Mucosa of descending colon (tissue), 3 donors: Measurements from ENCODE around the gene DPY19L3. TPM values are rescaled to one million over a fixed set of nuclear protein-coding genes. Genes with fewer than 3 reads are reported as not detected.
"Not testable (repeated sequence)": the region's sequence is repeated elsewhere in the genome, so short reads cannot be mapped to it uniquely, and the experiment has no call there.

Source experiments
- ATAC-seq: fragments of 200-7000 bp; cut with Tn5 transposase; one replicate; pipeline ENCODE4 v1.9.1; 2020; ENCODE audit warnings: mild to moderate bottlenecking, moderate library complexity
- DNase-seq, 3 donors: peaks; one replicate each; pipeline ENCODE4 v3.0.0-alpha.2; 2020
- H3K36me3 ChIP-seq: fragments of 200-600 bp; one replicate; pipeline ENCODE4 v1.8.0; 2021; ENCODE audit warnings: low read depth, mild to moderate bottlenecking
- H3K4me1 ChIP-seq: fragments of 200-600 bp; one replicate; pipeline ENCODE4 v1.8.0; 2021; ENCODE audit warnings: low read depth, mild to moderate bottlenecking
- H3K4me3 ChIP-seq: fragments of 200-600 bp; one replicate; pipeline ENCODE4 v1.8.0; 2021; ENCODE audit warnings: mild to moderate bottlenecking
- H3K9me3 ChIP-seq: fragments of 200-600 bp; one replicate; pipeline ENCODE4 v1.8.0; 2021; ENCODE audit warnings: mild to moderate bottlenecking
- CTCF ChIP-seq: fragments of 200-600 bp; IDR thresholded peaks from one replicate; pipeline ENCODE4 v1.8.0; 2022; ENCODE audit warnings: antibody characterized with exemption, mild to moderate bottlenecking
- intact Hi-C, 2 donors: fragments of 100-400 bp; cut with DNase I in 1 of 2; cut with micrococcal nuclease in 1 of 2; formaldehyde crosslinking; loops; one replicate each; pipeline versions ENCODE4 v1.11.0 to v1.11.1; 2022; cut with DNase I, micrococcal nuclease
- total RNA-seq, 3 donors: library from RNA; stranded (reverse); fragmentation: NEBNext Ultra II Directional in 2 of 3; extraction: Animal tissue kit (Norgen Biotek cat#: 25700) in 2 of 3; gene quantifications; one replicate each; pipeline versions ENCODE4 v1.2.1 to v1.2.4, GENCODE V29; 2021 to 2023
- donor health status: DM: no; HTN: no; CAD: no; lungs with moderate emphysema.
- donor health status: DM: no; HTN: no; CAD: no.
- donor health status: DM: no; HTN: yes; CAD: no.

The DPY19L3 gene
- total RNA-seq, 3 donors from 2014 or later, result 20.0 to 24.0 (median 21.5) TPM

GRCh38 chr19:32436692-32437091 is 31.1 kb downstream of the DPY19L3 start:
- TF ChIP-seq CTCF, result no peak
- Histone ChIP-seq H3K4me3 (no peak overlapping the region), H3K9me3 (no peaks in the 10 kb centered on the region), H3K4me1 (no peaks in the 10 kb centered on the region), H3K36me3 (no peaks in the 10 kb centered on the region)
- no peak for DNase-seq
- no peak for ATAC-seq
- intact Hi-C loops, result no loop called here

DNA sequence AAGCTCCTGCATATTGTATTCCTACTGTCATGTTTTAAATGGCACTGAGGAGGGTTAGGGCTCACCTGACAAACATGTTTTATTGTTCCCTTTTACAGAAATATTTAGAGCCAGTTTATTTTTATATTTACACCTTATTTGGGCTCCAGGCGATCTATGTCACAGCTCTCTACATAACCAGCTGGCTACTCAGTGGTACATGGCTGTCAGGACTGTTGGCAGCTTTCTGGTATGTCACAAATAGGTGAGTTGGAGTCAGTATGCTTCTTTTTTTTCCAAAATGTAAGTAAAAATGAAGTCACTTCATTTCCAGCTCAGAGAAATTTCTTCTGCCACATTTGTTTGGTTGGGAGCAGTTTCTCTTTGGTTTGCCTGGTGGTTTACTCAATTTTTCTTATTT is 31.5 kb downstream of the DPY19L3 start:
- intact Hi-C loops, result no loop called here
- no peak for ATAC-seq
- Histone ChIP-seq H3K9me3 (no peaks in the 10 kb centered on the region), H3K36me3 (no peaks in the 10 kb centered on the region), H3K4me3 (no peak overlapping the region), H3K4me1 (no peaks in the 10 kb centered on the region)
- TF ChIP-seq CTCF, result no peak
- no peak for DNase-seq

DNA sequence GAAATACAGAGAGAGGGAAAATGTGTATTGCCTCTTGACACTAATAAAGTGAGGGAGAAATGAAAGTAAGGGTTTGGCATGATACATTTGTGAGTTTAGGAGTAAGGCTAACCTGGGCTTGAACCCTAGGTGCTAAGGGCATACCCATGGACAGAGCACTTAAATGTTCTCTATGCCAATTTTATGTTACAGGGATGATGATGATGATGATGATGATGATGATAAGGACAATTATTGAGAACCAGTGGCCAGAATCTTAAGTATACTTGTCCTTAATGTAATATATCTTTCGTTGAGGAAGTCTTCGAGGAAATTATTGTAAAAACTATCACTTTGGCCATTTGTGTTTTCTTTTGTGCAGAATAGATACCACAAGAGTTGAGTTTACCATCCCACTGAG is 33.2 kb downstream of the DPY19L3 start:
- H3K4me1 ChIP-seq, result no peaks in the 10 kb centered on the region
- H3K4me3 ChIP-seq, result no peak overlapping the region
- no peaks in the 10 kb centered on the region for H3K9me3 ChIP-seq
- no peak for ATAC-seq
- TF ChIP-seq CTCF, result no peak
- H3K36me3 ChIP-seq, result no peaks in the 10 kb centered on the region
- intact Hi-C loops, result no loop called here
- no peak for DNase-seq

- no peak for TF ChIP-seq CTCF
- no peaks in the 10 kb centered on the region for H3K4me1 ChIP-seq
- no peaks in the 10 kb centered on the region for H3K9me3 ChIP-seq
- ATAC-seq, result no peak
- DNase-seq, result no peak
- intact Hi-C loops, result no loop called here
- H3K4me3 ChIP-seq, result no peak overlapping the region
- H3K36me3 ChIP-seq, result no peaks in the 10 kb centered on the region
Measured at GRCh38 chr19:32442650-32443049, 37.1 kb downstream of the DPY19L3 start.

GRCh38 chr19:32447534-32447933 is 42.0 kb downstream of the DPY19L3 start:
- H3K36me3 ChIP-seq, H3K4me1 ChIP-seq, ATAC-seq, H3K4me3 ChIP-seq, intact Hi-C loops, DNase-seq, H3K9me3 ChIP-seq: not testable (repeated sequence)

DNA sequence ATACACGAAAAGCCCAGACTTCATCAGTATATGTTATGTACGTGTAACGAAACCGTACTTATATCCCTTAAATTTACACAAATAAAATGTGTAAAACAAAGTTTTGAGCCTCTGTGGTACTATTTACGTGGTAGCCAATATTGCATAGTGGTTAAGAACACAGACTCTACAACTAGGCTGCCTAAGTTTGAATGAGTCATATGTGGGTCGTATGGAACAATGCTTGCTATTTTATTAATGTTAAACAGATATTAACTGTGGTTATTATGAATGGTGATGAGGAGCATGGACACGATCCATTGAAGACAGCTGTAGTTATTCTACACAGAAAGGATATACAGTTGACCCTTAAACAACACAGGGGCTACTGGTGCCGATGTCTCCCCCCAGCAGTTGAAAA is 42.5 kb downstream of the DPY19L3 start:
- no peak for TF ChIP-seq CTCF
- Histone ChIP-seq H3K36me3 (no peaks in the 10 kb centered on the region), H3K4me1 (no peaks in the 10 kb centered on the region), H3K4me3 (no peak overlapping the region), H3K9me3 (no peaks in the 10 kb centered on the region)
- intact Hi-C loops, result no loop called here
- DNase-seq (no peak), ATAC-seq (no peak)
